Left ventricle myocardium superior (tissue), 1 donor: Measurements from ENCODE around the gene CHID1. TPM values are rescaled to one million over a fixed set of nuclear protein-coding genes. Genes with fewer than 3 reads are reported as not detected.

Experiments used
- ATAC-seq: fragments of 200-7000 bp; cut with Tn5 transposase; one replicate; pipeline ENCODE4 v1.9.1; 2020; ENCODE audit warnings: mild to moderate bottlenecking, moderate library complexity
- DNase-seq: peaks from one replicate; pipeline ENCODE4 v3.0.0-alpha.2; 2020
- intact Hi-C: fragments of 100-400 bp; cut with micrococcal nuclease; formaldehyde crosslinking; loops from one replicate; pipeline ENCODE4 v1.11.0; 2022
- total RNA-seq: library from RNA; stranded (reverse); fragmentation: NEBNext Ultra II Directional; extraction: Animal tissue kit (Norgen Biotek cat#: 25700); gene quantifications from one replicate; pipeline ENCODE4 v1.2.1, GENCODE V29; 2021
- donor health status: DM: no; HTN: yes; CAD: no; lungs with severe emphysema.

Gene CHID1
- total RNA-seq, 1 donor from 2014 or later, result 53.0 TPM

GRCh38 chr11:934527-934926 lies 23.9 kb upstream of the CHID1 start:
- intact Hi-C loops, result no loop called here
- no peak for ATAC-seq
- DNase-seq, result no peak

GRCh38 chr11:933936-934335 lies 23.3 kb upstream of the CHID1 start:
- intact Hi-C loops, result no loop called here
- no peak for DNase-seq
- ATAC-seq, result no peak

- ATAC-seq (peak; percentile 42), DNase-seq (no peak)
- intact Hi-C loops, result no loop called here
Measured at GRCh38 chr11:933142-933851, 22.7 kb upstream of the CHID1 start.

- ATAC-seq (peak; percentile 70), DNase-seq (no peak)
- intact Hi-C loops, result no loop called here
Measured at GRCh38 chr11:932435-932834, 21.8 kb upstream of the CHID1 start.

- intact Hi-C loops, result no loop called here
- peak; percentile 24 for ATAC-seq
Measured at GRCh38 chr11:931385-931784, 20.8 kb upstream of the CHID1 start.

GRCh38 chr11:929405-929804 lies 18.8 kb upstream of the CHID1 start:
- DNase-seq (no peak), ATAC-seq (no peak)
- intact Hi-C loops, result no loop called here

More at GRCh38 chr11:931385-931784, 20.8 kb upstream of the CHID1 start:
- no peak for DNase-seq

GRCh38 chr11:928786-929185 lies 18.2 kb upstream of the CHID1 start:
- intact Hi-C loops, result no loop called here
- ATAC-seq (no peak), DNase-seq (no peak)

- no peak for DNase-seq
- ATAC-seq, result no peak
- intact Hi-C loops, result no loop called here
Measured at GRCh38 chr11:927871-928270, 17.3 kb upstream of the CHID1 start.

- DNase-seq (peak; percentile 47), ATAC-seq (peak; percentile 27)
- intact Hi-C loops, result no loop called here
Measured at GRCh38 chr11:926341-926916, 15.8 kb upstream of the CHID1 start.

GRCh38 chr11:925496-926301 lies 15.1 kb upstream of the CHID1 start, which contains the start of gene AP2A2:
AP2A2 (plus strand) TSS chr11:925870; CDS start chr11:926022, 152 bp downstream.
- DNase-seq (peak; percentile 97), ATAC-seq (peak; percentile 94)
- intact Hi-C loops, result no loop called here

DNA sequence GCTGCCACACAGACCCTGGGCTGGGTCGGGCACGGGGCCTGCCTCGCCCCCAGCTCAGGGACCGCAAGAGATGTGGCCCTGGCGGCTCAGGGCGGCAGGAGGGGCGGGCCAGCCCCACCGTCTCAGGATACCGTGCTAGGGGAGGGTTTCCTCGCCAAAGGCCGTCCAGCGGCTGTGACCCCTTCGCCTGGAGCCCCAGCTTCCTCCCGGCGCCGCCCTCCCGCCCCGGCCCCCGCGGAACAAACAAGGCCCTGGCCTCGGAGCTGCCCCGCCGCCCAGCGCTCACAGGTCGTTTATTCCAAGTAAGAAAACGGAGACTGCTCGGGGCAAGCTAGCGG lies 14.5 kb upstream of the CHID1 start:
- ATAC-seq (peak; percentile 6), DNase-seq (peak; percentile 57)
- intact Hi-C loops, result no loop called here

GRCh38 chr11:924406-925157 lies 14.0 kb upstream of the CHID1 start:
- ATAC-seq, result peak; percentile 9
- peak; percentile 53 for DNase-seq
- intact Hi-C loops, result no loop called here

DNA sequence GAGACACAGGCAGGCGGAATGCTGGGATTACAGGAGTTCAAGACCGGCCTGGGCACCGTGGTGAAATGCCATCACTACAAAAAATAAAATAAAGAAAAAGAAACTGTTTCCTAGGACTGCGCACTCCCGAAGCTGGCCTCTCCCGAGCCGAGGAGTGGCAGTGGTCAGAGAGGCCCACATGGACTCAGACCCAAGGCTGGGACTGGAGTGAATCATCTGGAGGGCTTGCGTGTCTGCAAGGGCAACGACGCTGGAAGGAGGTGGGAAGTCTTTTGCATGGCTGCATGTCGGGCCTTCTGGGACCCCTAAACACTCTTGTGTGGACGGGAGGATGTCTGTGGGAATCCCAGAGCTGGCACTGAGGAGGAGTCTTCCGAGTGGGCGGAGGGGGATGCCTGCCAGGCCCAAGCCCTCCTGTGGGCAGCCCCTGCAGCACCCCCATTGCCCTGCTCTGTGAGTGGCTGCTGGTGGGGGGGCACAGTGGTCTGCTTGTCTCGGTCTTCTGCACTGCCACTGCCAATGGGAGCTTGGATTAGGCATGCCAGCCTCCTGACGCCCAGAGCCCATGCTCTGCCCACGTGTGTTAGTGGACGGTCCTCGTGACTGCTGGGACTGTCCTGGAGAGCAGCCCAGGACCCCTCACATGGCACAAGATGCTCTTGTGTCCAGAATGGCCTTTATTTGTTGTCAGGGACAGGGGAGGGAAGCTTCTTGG lies 13.2 kb upstream of the CHID1 start:
- ATAC-seq (no peak), DNase-seq (peak; percentile 29)
- intact Hi-C loops, result no loop called here

GRCh38 chr11:921921-922678 lies 11.5 kb upstream of the CHID1 start:
- intact Hi-C loops, result no loop called here
- DNase-seq (peak; percentile 11), ATAC-seq (no peak)

DNA sequence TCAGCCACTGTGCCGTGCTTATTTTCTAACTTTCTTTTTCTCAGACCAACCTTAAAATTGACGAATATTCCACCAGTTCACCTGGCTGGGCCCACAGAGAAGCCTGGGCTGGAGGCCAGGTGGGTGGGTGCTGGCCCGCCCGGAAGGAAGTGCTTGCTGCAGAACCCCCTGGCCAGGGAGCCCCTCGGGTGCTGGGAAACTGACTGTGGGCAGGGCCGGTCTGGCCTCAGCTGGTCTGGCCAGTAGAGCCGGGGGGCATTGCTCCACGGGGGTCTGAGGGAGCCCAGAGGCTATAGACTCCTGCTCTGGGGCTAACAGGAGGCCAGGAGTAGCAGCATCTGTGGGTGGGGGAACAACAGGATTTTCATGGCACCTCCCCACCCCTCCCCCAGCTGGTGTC lies 6.8 kb upstream of the CHID1 start:
- intact Hi-C loops, result no loop called here
- ATAC-seq (no peak), DNase-seq (no peak)

DNA sequence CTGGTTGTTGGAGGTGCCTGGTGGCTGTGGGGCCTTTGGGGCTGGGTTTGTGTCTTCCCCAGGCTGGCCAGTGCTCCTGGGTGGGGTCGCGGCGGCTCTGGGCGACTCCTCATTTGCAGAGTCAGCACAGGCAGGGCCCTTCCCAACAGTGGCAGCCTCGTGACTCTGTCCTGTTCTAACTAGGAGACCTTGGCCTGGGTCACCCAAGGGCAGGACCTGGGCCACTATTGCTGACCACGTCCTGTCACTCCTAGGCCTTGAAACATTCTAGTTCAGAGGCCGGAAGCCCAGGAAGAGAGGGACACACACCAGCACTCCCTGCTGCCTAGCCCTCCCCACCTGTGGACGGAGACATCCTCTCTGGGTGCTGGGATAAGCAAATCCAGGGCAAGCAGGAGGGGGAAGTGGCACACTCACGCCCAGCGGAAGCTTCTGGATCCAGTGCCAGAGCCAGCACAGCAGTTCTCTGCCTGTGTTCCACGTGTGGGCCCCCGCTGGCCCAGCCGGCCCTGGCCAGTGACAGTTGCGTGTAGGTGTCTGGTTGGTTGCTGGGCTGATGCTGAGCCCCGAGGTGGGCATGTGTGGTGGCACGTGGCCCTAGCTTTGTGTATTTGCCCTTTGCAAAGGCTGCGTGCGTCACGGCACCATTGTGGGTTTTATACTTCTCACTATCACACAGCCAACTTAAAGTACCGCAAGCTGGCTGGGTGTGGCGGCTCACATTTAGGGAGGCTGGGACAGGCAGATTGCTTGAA lies 4.3 kb upstream of the CHID1 start:
- DNase-seq (peak; percentile 78), ATAC-seq (peak; percentile 27)
- intact Hi-C loops, result no loop called here

DNA sequence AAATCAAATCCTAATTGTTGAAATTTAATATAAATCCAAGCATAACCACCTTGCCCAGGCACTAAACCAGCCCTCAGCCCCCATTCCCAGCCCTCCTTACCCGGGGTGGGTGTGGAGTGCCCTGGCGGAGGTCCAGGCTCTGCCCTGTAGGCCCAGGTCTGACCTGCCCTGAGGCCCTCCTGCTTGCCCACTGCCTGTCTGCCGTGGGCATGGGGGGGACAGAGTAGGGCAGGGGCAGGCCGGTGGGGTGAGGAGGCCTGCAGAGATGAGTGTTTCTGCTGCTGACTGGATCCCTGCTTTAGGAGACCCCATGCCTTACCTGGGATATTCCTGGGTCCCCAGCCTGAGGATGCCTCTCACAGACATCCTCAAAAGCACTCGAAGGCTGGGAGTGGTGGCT lies 3.6 kb upstream of the CHID1 start:
- intact Hi-C loops, result no loop called here
- DNase-seq, result no peak
- ATAC-seq, result no peak

DNA sequence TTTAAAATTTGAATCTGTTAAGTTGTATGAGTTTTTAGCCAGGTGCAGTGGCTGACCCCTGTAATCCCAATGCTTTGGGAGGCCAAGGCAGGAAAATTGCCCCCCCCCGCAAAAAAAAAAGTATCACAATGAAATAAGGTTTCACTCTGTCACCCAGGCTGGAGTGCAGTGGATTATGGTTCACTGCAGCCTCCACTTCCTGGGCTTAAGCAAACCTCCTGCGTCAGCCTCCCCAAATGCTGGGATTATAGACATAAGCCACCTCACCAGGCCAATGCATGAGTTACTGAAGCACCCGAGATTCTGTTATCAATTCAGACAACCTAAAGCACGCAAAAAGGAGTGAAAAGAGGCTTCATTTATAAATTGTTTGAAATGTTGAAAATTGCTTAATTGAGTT lies 2.4 kb upstream of the CHID1 start:
- intact Hi-C loops, result no loop called here
- DNase-seq, result no peak
- no peak for ATAC-seq
